Endothelial cell of umbilical vein (primary cell): ENCODE data around the gene CTRB2. TPM values are rescaled to one million over a fixed set of nuclear protein-coding genes. Genes with fewer than 3 reads are reported as not detected.

Source experiments
- BruUV-seq: library from RNA; stranded (reverse); fragments of 400-500 nt; replicated peaks from 2 replicates; lab custom pipeline; 2021; lab: Mats Ljungman, UMichigan
- CTCF ChIA-PET: fragments of 300-600, 350-600 bp; sonication (Branson Sonifier 250); formaldehyde crosslinking; loops from one replicate; lab custom pipeline; 2021; ENCODE audit warnings: antibody characterized with exemption, inconsistent platforms; lab: Charles Lee
- POLR2A ChIA-PET: fragments of 300-600, 350-600 bp; sonication (Branson Sonifier 250); formaldehyde crosslinking; loops from one replicate; lab custom pipeline; 2021; ENCODE audit warnings: antibody characterized with exemption, inconsistent platforms; lab: Charles Lee
- DNase-seq: peaks from one replicate; pipeline ENCODE4 v3.0.0-alpha.2; 2011; ENCODE audit warnings: low read depth, low spot score
- FAIRE-seq: peaks from 2 replicates; lab custom pipeline; 2011; peaks lifted over from hg19 to GRCh38; lab: Jason Lieb, UNC
- H2AFZ ChIP-seq: 2 replicates; pipeline ENCODE4 v1.6.0; 2012; ENCODE audit warnings: low read depth, low read length, control low read depth, inconsistent platforms
- H3K27ac ChIP-seq: 2 replicates; pipeline ENCODE4 v1.5.1; 2011; ENCODE audit warnings: low read depth, mild to moderate bottlenecking, control low read depth, low read length, moderate library complexity; ENCODE audit not compliant: insufficient read depth
- H3K27me3 ChIP-seq, 2 experiments: 2 replicates each; pipeline versions ENCODE4 v1.6.0 to v1.6.1; 2011; ENCODE audit warnings: low read length in 2 of 2, mixed read lengths in 1 of 2; ENCODE audit not compliant: control insufficient read depth in 2 of 2, insufficient read depth in 2 of 2
- H3K36me3 ChIP-seq, 2 experiments: 2 replicates in 1 of 2; 3 replicates in 1 of 2; pipeline ENCODE4 v1.5.1; 2011; ENCODE audit warnings: low read length in 2 of 2, mild to moderate bottlenecking in 1 of 2, moderate library complexity in 1 of 2; ENCODE audit not compliant: control insufficient read depth in 2 of 2, insufficient read depth in 2 of 2; ENCODE audit errors: extremely low read depth in 1 of 2
- H3K4me1 ChIP-seq: 3 replicates; pipeline ENCODE4 v1.5.1; 2011; ENCODE audit warnings: mild to moderate bottlenecking, low read length; ENCODE audit not compliant: control insufficient read depth, insufficient read depth; ENCODE audit errors: extremely low read depth
- H3K4me2 ChIP-seq: 2 replicates; pipeline ENCODE4 v1.6.1; 2011; ENCODE audit warnings: low read length, control low read depth, mixed read lengths; ENCODE audit not compliant: insufficient read depth
- H3K4me3 ChIP-seq, 3 experiments: fragments of 200-600 bp in 1 of 3; sonication (generic), shearing (Covaris generic) in 1 of 3; replicated peaks in 1 of 3; 2 replicates each; pipeline ENCODE4 v1.5.1; 2011 to 2016; ENCODE audit warnings: control low read depth in 3 of 3, low read length in 3 of 3, mild to moderate bottlenecking in 2 of 3, inconsistent platforms in 1 of 3, low read depth in 1 of 3, moderate library complexity in 1 of 3; ENCODE audit not compliant: insufficient read depth in 1 of 3
- H3K79me2 ChIP-seq: 2 replicates; pipeline ENCODE4 v1.6.0; 2012; ENCODE audit warnings: low read length, inconsistent platforms; ENCODE audit not compliant: control insufficient read depth, insufficient read depth
- H3K9ac ChIP-seq: replicated peaks from 2 replicates; pipeline ENCODE3; 2011; ENCODE audit warnings: low read length, control low read depth; ENCODE audit not compliant: insufficient read depth; ENCODE audit errors: extremely low read depth
- H3K9me1 ChIP-seq: replicated peaks from 3 replicates; pipeline ENCODE4 v1.6.0; 2011; ENCODE audit warnings: mild to moderate bottlenecking, low read length; ENCODE audit not compliant: control insufficient read depth, insufficient read depth; ENCODE audit errors: extremely low read depth
- H3K9me3 ChIP-seq: replicated peaks from 2 replicates; pipeline ENCODE4 v1.5.1; 2012; ENCODE audit warnings: low read length, inconsistent platforms; ENCODE audit not compliant: control insufficient read depth, insufficient read depth
- H4K20me1 ChIP-seq: replicated peaks from 2 replicates; pipeline ENCODE3; 2011; ENCODE audit warnings: mild to moderate bottlenecking, low read length; ENCODE audit not compliant: control insufficient read depth, insufficient read depth; ENCODE audit errors: extremely low read depth
- EZH2 ChIP-seq: IDR thresholded peaks from 2 replicates; pipeline ENCODE4 v1.6.1; 2012; ENCODE audit warnings: borderline replicate concordance, low read depth, mild to moderate bottlenecking, moderate library complexity, low read length, inconsistent platforms; ENCODE audit not compliant: severe bottlenecking
- FOS ChIP-seq: IDR thresholded peaks from 2 replicates; pipeline ENCODE4 v1.6.1; 2011; ENCODE audit warnings: mild to moderate bottlenecking, low read length, moderate library complexity, borderline replicate concordance; ENCODE audit not compliant: insufficient read depth
- GATA2 ChIP-seq: IDR thresholded peaks from 2 replicates; pipeline ENCODE4 v1.7.0; 2011; ENCODE audit warnings: low read depth, mild to moderate bottlenecking, moderate library complexity, mixed read lengths, low read length; ENCODE audit not compliant: insufficient read length, insufficient read depth
- JUN ChIP-seq: IDR thresholded peaks from 2 replicates; pipeline ENCODE4 v1.6.1; 2011; ENCODE audit warnings: borderline replicate concordance, low read depth; ENCODE audit not compliant: insufficient read length, insufficient read depth
- MYC ChIP-seq: IDR thresholded peaks from one replicate; pipeline ENCODE4 v1.6.1; 2011; ENCODE audit warnings: mild to moderate bottlenecking, low read depth, low read length
- POLR2A ChIP-seq: IDR thresholded peaks from 2 replicates; pipeline ENCODE4 v1.6.1; 2012; ENCODE audit warnings: low read depth, mild to moderate bottlenecking, control low read depth, low read length
- POLR2AphosphoS5 ChIP-seq: IDR thresholded peaks from 2 replicates; pipeline ENCODE4 v1.6.1; 2012; ENCODE audit warnings: low read depth, mild to moderate bottlenecking, control low read depth, low read length, moderate library complexity; ENCODE audit not compliant: insufficient read depth
- dilution Hi-C: fragments of 300-500 bp; cut with MboI; formaldehyde crosslinking; loops from one replicate; pipeline ENCODE4 v1.15.0; 2019; ENCODE audit warnings: low sequenced_read_pairs; ENCODE audit not compliant: extremely low pct_ligation_motif_present
- intact Hi-C: fragments of 100-400 bp; cut with micrococcal nuclease; formaldehyde crosslinking; loops from one replicate; pipeline ENCODE4 v1.10.0; 2022
- polyA plus RNA-seq, 4 experiments: library from polyadenylated mRNA; depleted of rRNA in 3 of 4; stranded (reverse) in 3 of 4; unstranded in 1 of 4; fragments of >200 nt; gene quantifications; 2 replicates each; pipeline versions ENCODE4 v1.2.1 to v1.2.3, GENCODE V29; 2011 to 2012; ENCODE audit warnings: missing spikeins in 1 of 4
- total RNA-seq: library from RNA; stranded (reverse); gene quantifications from 2 replicates; pipeline ENCODE4 v1.2.3, GENCODE V29; 2021
- TF ChIP-seq, protein P1 (sequence below), 2 donors: IDR thresholded peaks; 1 replicate in 1 of 2; 2 replicates in 1 of 2; pipeline ENCODE4 v1.5.1; 2011; ENCODE audit warnings: low read length in 2 of 2, mild to moderate bottlenecking in 2 of 2, moderate library complexity in 2 of 2, control low read depth in 1 of 2, inconsistent platforms in 1 of 2, low read depth in 1 of 2; ENCODE audit not compliant: insufficient read depth in 1 of 2; ENCODE audit errors: extremely low read depth in 1 of 2
- TF ChIP-seq, protein P2 (sequence below): IDR thresholded peaks from 2 replicates; pipeline ENCODE4 v1.6.1; 2011; ENCODE audit not compliant: insufficient read depth, insufficient read length

Gene CTRB2
- total and polyA plus RNA-seq, 2 donors (not counting 3 experiments of a cell fraction or from before 2014, with no cell fraction given): not detected

GRCh38 chr16:75218256-75219076, 11.5 kb upstream of the CTRB2 start, which contains the start of gene CTRB1:
Gene CTRB1 (plus strand): TSS chr16:75218988. CDS start chr16:75219008, 20 bp downstream.
- CTCF ChIA-PET: interaction anchor here (0.9 kb wide), 1 partner anchor 19 kb away, joined by 3 read pairs; no protein-coding TSS in a partner anchor
- TF ChIP-seq EZH2 (no peak), POLR2AphosphoS5 (no peak), MYC (no peak), FOS (no peak), JUN (no peak), GATA2 (no peak), POLR2A (no peak)
- TF ChIP-seq, protein P1, sequence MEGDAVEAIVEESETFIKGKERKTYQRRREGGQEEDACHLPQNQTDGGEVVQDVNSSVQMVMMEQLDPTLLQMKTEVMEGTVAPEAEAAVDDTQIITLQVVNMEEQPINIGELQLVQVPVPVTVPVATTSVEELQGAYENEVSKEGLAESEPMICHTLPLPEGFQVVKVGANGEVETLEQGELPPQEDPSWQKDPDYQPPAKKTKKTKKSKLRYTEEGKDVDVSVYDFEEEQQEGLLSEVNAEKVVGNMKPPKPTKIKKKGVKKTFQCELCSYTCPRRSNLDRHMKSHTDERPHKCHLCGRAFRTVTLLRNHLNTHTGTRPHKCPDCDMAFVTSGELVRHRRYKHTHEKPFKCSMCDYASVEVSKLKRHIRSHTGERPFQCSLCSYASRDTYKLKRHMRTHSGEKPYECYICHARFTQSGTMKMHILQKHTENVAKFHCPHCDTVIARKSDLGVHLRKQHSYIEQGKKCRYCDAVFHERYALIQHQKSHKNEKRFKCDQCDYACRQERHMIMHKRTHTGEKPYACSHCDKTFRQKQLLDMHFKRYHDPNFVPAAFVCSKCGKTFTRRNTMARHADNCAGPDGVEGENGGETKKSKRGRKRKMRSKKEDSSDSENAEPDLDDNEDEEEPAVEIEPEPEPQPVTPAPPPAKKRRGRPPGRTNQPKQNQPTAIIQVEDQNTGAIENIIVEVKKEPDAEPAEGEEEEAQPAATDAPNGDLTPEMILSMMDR (IDR thresholded peaks at IDR 0.05; ENCODE audit: extremely low read depth in 1 of 2, insufficient read depth in 1 of 2, low read depth in 1 of 2, low read length in 2 of 2): no peak
- TF ChIP-seq, protein P2, sequence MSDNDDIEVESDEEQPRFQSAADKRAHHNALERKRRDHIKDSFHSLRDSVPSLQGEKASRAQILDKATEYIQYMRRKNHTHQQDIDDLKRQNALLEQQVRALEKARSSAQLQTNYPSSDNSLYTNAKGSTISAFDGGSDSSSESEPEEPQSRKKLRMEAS: no peak
- POLR2A ChIA-PET: no interaction called here
- no peaks in the 10 kb centered on the region for H4K20me1 ChIP-seq
- H3K4me2 ChIP-seq: no peak within 1 kb of the TSS
- no peak within 1 kb of the TSS for H3K9ac ChIP-seq
- no peaks in the 10 kb centered on the region for H3K9me3 ChIP-seq
- no peaks in the 10 kb centered on the region for H3K4me1 ChIP-seq
- intact Hi-C loops: no loop called here
- FAIRE-seq (no peak), DNase-seq (no peak)
- no peak within 1 kb of the TSS for H2AFZ ChIP-seq
- H3K79me2 ChIP-seq: no peaks in the 10 kb centered on the region
- no peaks in the 10 kb centered on the region for H3K36me3 ChIP-seq
- H3K27me3 ChIP-seq: no peaks in the 10 kb centered on the region
- BruUV-seq: no TSS peak
- H3K4me3 ChIP-seq: no peak within 1 kb of the TSS
- no peak within 1 kb of the TSS for H3K27ac ChIP-seq
- H3K9me1 ChIP-seq: no peaks in the 10 kb centered on the region
- dilution Hi-C loops: no loop called here
